PC-9 (cell line): ENCODE results near the gene EP300.

Experiments used
- EZH2 ChIP-seq: fragments of 200-600 bp; sonication (generic); IDR thresholded peaks from 2 replicates; pipeline ENCODE4 v1.8.0; 2017; ENCODE audit warnings: antibody characterized with exemption, low read depth
- TF ChIP-seq, protein P1 (sequence below): fragments of 200-600 bp; sonication (generic); conservative IDR thresholded peaks from 2 replicates; pipeline ENCODE4 v1.6.1; 2017; ENCODE audit warnings: mixed run types, antibody characterized with exemption, mild to moderate bottlenecking, moderate library complexity

DNA sequence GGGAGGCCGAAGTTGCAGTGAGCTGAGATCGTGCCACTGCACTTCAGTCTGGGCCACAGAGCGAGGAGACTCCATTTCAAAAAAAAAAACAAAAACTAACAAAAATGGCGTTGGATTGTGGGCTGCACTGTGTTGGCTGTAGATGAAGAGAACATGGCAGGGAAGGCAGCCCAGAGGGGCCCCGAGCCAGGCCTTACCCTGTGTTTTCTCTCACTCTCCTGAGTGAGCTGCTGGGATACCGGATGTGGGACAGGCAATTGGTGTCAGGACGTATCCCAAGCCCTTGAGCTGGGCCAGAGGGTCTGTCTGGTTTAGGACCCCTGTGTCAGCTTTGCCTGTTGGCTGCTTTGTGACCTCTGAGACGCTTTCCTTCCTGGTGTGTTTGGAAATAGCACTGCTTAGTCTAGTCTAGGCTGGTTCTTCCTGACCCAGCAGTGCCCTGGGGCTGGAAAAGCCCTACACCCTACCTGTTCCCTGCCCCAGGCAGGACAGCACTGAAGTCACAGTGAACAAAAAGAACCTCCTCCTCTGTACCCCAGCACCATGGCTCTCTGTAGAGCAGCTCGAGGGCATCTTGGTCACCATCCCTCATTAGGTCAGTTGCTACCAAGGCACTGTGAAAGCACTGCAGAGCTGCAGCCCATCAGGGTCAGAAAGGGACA, 130.6 kb downstream of the EP300 start:
- TF ChIP-seq EZH2, result no peak
- TF ChIP-seq, protein P1, sequence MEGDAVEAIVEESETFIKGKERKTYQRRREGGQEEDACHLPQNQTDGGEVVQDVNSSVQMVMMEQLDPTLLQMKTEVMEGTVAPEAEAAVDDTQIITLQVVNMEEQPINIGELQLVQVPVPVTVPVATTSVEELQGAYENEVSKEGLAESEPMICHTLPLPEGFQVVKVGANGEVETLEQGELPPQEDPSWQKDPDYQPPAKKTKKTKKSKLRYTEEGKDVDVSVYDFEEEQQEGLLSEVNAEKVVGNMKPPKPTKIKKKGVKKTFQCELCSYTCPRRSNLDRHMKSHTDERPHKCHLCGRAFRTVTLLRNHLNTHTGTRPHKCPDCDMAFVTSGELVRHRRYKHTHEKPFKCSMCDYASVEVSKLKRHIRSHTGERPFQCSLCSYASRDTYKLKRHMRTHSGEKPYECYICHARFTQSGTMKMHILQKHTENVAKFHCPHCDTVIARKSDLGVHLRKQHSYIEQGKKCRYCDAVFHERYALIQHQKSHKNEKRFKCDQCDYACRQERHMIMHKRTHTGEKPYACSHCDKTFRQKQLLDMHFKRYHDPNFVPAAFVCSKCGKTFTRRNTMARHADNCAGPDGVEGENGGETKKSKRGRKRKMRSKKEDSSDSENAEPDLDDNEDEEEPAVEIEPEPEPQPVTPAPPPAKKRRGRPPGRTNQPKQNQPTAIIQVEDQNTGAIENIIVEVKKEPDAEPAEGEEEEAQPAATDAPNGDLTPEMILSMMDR, result no peak
